HEK293T (cell line): Measurements from ENCODE around the gene ARX.

ENCODE experiments used
- CTCF ChIA-PET: fragments of 350-600 bp; formaldehyde crosslinking; extraction: SDS; loops from one replicate; lab custom pipeline; 2021; ENCODE audit warnings: antibody characterized with exemption, inconsistent platforms; lab: Yijun Ruan, JAX
- POLR2A ChIA-PET: fragments of 350-600 bp; formaldehyde crosslinking; extraction: SDS; loops from one replicate; lab custom pipeline; 2020; ENCODE audit warnings: antibody characterized with exemption, inconsistent platforms; lab: Yijun Ruan, JAX
- DNase-seq: peaks from one replicate; pipeline ENCODE4 v3.0.0; 2012; ENCODE audit warnings: mixed read lengths; ENCODE audit errors: extremely low spot score
- ARNT ChIP-seq: fragments of 450-650 bp; IDR thresholded peaks from 2 replicates; pipeline ENCODE4 v1.6.1; 2017; ENCODE audit warnings: mild to moderate bottlenecking
- BHLHE40 ChIP-seq: fragments of 450-650 bp; IDR thresholded peaks from 2 replicates; pipeline ENCODE4 v1.6.1; 2016; ENCODE audit warnings: mild to moderate bottlenecking, moderate library complexity, borderline replicate concordance
- CTBP1 ChIP-seq: fragments of 450-650 bp; IDR thresholded peaks from 2 replicates; pipeline ENCODE4 v1.6.1; 2016; ENCODE audit warnings: borderline replicate concordance
- ELF4 ChIP-seq: fragments of 450-650 bp; IDR thresholded peaks from 2 replicates; pipeline ENCODE4 v1.6.1; 2017; ENCODE audit warnings: antibody characterized with exemption
- FOXA1 ChIP-seq: fragments of 450-650 bp; IDR thresholded peaks from 2 replicates; pipeline ENCODE4 v1.6.1; 2016; ENCODE audit warnings: mild to moderate bottlenecking
- FOXK2 ChIP-seq: fragments of 450-650 bp; IDR thresholded peaks from 2 replicates; pipeline ENCODE4 v1.6.1; 2016; ENCODE audit warnings: mild to moderate bottlenecking
- FOXM1 ChIP-seq: fragments of 450-650 bp; IDR thresholded peaks from 2 replicates; pipeline ENCODE4 v1.6.1; 2017; ENCODE audit warnings: mild to moderate bottlenecking, borderline replicate concordance
- HDGF ChIP-seq: fragments of 450-650 bp; IDR thresholded peaks from 2 replicates; pipeline ENCODE4 v1.6.1; 2017; ENCODE audit warnings: antibody characterized with exemption, borderline replicate concordance
- L3MBTL2 ChIP-seq: fragments of 450-650 bp; conservative IDR thresholded peaks from 2 replicates; pipeline ENCODE4 v1.6.1; 2016; ENCODE audit warnings: mild to moderate bottlenecking
- LEF1 ChIP-seq: fragments of 450-650 bp; IDR thresholded peaks from 2 replicates; pipeline ENCODE4 v1.6.1; 2017; ENCODE audit warnings: mild to moderate bottlenecking, borderline replicate concordance
- NFRKB ChIP-seq: fragments of 450-650 bp; IDR thresholded peaks from 2 replicates; pipeline ENCODE4 v1.6.1; 2016; ENCODE audit warnings: mild to moderate bottlenecking, moderate library complexity
- PKNOX1 ChIP-seq: fragments of 450-650 bp; IDR thresholded peaks from 2 replicates; pipeline ENCODE4 v1.6.1; 2016
- SP1 ChIP-seq: fragments of 450-650 bp; IDR thresholded peaks from 2 replicates; pipeline ENCODE4 v1.6.1; 2017
- SUZ12 ChIP-seq: fragments of 450-650 bp; IDR thresholded peaks from 2 replicates; pipeline ENCODE4 v1.6.1; 2016; ENCODE audit warnings: mild to moderate bottlenecking
- TARDBP ChIP-seq: fragments of 450-650 bp; IDR thresholded peaks from 2 replicates; pipeline ENCODE4 v1.6.1; 2016
- ZNF384 ChIP-seq: fragments of 450-650 bp; IDR thresholded peaks from 2 replicates; pipeline ENCODE4 v1.6.1; 2016

ARX gene

GRCh38 chrX:25043192-25043591 is 27.4 kb upstream of the ARX start:
- POLR2A ChIA-PET: no interaction called here
- CTCF ChIA-PET: no interaction called here
- TF ChIP-seq ZNF384 (no peak), LEF1 (no peak), FOXM1 (no peak), SP1 (no peak), SUZ12 (no peak), HDGF (no peak), TARDBP (no peak), ARNT (no peak), PKNOX1 (no peak), FOXA1 (no peak), L3MBTL2 (no peak), BHLHE40 (no peak), ELF4 (no peak), FOXK2 (no peak), CTBP1 (no peak), NFRKB (no peak)
- DNase-seq: no peak

DNA sequence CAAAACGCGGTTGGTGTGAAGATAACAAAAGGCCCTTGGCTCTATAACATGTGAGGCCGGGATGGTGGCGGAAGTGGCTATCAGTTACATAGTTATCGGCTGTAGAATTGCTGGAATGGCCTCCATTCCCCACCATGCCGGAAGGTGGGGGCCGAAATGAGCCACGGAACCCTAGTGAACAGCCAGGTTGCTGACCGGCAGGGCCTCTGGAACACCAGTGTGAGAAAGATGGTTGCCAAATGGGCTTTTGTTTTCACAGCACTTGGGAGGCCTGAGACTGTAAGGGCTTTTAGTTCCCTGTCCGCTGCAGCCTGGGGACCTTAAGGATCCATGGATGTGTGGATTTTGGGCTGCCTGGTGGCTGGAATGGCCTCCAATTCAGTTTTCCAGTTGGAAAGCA is 23.3 kb upstream of the ARX start:
- TF ChIP-seq SP1 (no peak), ZNF384 (no peak)
- CTCF ChIA-PET: interaction anchor here (0.6 kb wide), 1 partner anchor 751 kb away, joined by 6 read pairs; no protein-coding TSS in a partner anchor
- POLR2A ChIA-PET: no interaction called here
- DNase-seq: no peak

DNA sequence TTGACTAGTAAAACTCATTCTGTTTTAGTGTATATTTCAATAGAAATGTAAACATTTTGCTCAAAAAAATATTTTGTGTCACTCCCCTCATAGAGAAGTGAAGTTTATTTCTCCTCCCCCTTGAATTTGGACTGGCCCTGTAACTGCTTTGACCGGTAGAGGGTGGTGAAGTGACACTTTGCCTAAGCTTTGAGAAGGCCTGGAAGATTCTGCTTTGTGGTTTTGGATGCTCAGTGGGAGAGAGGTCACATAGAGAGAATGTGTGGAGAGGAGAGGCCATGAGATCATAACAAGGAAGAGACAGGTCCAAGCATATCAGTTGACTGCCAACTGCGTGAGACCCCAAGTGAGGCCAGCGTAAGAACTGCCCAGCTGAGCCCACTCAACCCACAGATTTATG is 19.1 kb upstream of the ARX start:
- DNase-seq: no peak
- ChIA-PET POLR2A (no interaction called here), CTCF (no interaction called here)
- no peak for TF ChIP-seq TARDBP
- no peak for TF ChIP-seq FOXK2
- TF ChIP-seq SP1: no peak
- TF ChIP-seq ELF4: no peak
- TF ChIP-seq PKNOX1: no peak
- TF ChIP-seq CTBP1: no peak
- no peak for TF ChIP-seq NFRKB
- TF ChIP-seq BHLHE40: no peak
- TF ChIP-seq FOXM1: no peak
- no peak for TF ChIP-seq L3MBTL2
- no peak for TF ChIP-seq LEF1
- TF ChIP-seq SUZ12: no peak
- TF ChIP-seq FOXA1: no peak
- no peak for TF ChIP-seq ZNF384
- TF ChIP-seq HDGF: no peak
- no peak for TF ChIP-seq ARNT

GRCh38 chrX:25029288-25029825 is 13.6 kb upstream of the ARX start:
- CTCF ChIA-PET: no interaction called here
- TF ChIP-seq FOXA1: no peak
- TF ChIP-seq CTBP1: no peak
- no peak for TF ChIP-seq SP1
- no peak for TF ChIP-seq BHLHE40
- TF ChIP-seq FOXK2: no peak
- no peak for TF ChIP-seq ELF4
- TF ChIP-seq HDGF: no peak
- TF ChIP-seq TARDBP: no peak
- no peak for TF ChIP-seq ARNT
- TF ChIP-seq SUZ12: no peak
- no peak for TF ChIP-seq LEF1
- no peak for TF ChIP-seq NFRKB
- POLR2A ChIA-PET: no interaction called here
- DNase-seq: no peak

DNA sequence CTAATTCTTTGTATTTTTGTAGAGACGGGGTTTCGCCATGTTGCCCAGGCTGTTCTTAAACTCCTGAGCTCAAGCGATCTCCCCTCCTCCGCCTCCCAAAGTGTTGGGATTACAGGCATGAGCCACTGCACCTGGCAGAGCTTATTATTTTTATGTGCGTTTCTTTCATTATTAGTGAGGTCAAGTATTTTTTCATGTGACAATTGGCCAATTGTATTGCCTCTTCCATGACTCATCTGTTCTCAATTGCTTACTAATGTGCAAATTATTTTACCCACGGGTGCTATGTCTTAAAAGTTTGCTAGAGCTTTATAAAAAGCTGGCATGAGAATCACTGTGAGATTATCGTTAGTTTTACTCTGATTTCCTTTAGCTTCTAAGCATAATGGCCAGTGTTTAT is 13.0 kb upstream of the ARX start:
- CTCF ChIA-PET: interaction anchor here (0.6 to 0.7 kb wide), 2 partner anchors 8 to 665 kb away, joined by 3 read pairs; no protein-coding TSS in a partner anchor
- POLR2A ChIA-PET: no interaction called here
- no peak for DNase-seq
- TF ChIP-seq ZNF384 (no peak), FOXK2 (no peak), PKNOX1 (no peak), FOXA1 (no peak), LEF1 (no peak), SUZ12 (no peak), L3MBTL2 (no peak), BHLHE40 (no peak), CTBP1 (no peak), SP1 (no peak), ELF4 (no peak), HDGF (no peak), ARNT (no peak), FOXM1 (no peak), TARDBP (no peak), NFRKB (no peak)

GRCh38 chrX:25026576-25026975 is 10.8 kb upstream of the ARX start:
- ChIA-PET POLR2A (no interaction called here), CTCF (no interaction called here)
- DNase-seq: no peak
- TF ChIP-seq HDGF: no peak
- TF ChIP-seq TARDBP: no peak
- TF ChIP-seq FOXA1: no peak
- no peak for TF ChIP-seq ZNF384
- no peak for TF ChIP-seq LEF1
- TF ChIP-seq ARNT: no peak
- TF ChIP-seq SP1: no peak
- TF ChIP-seq SUZ12: no peak
- no peak for TF ChIP-seq ELF4
- TF ChIP-seq FOXM1: no peak
- no peak for TF ChIP-seq CTBP1
